DOHH2 (cell line): ENCODE results near the gene LMCD1.

Experiments used
- H3F3A ChIP-seq: fragments of 200-600 bp; sonication (generic), shearing (Covaris generic); 2 replicates; pipeline ENCODE4 v1.6.0; 2016; ENCODE audit warnings: antibody characterized with exemption, mild to moderate bottlenecking; ENCODE audit not compliant: control insufficient read depth, insufficient read depth
- H3K27ac ChIP-seq: fragments of 200-600 bp; sonication (generic); 2 replicates; pipeline ENCODE4 v1.5.1; 2014; ENCODE audit warnings: low read depth, mild to moderate bottlenecking, low read length, moderate library complexity
- H3K27me3 ChIP-seq: fragments of 200-600 bp; sonication (generic); 2 replicates; pipeline ENCODE4 v1.6.1; 2014; ENCODE audit warnings: mild to moderate bottlenecking, low read length, mixed read lengths; ENCODE audit not compliant: control insufficient read depth
- H3K36me3 ChIP-seq: fragments of 200-600 bp; sonication (generic); 2 replicates; pipeline ENCODE4 v1.6.1; 2014; ENCODE audit warnings: mild to moderate bottlenecking, low read length, moderate library complexity, mixed read lengths; ENCODE audit not compliant: control insufficient read depth
- H3K4me1 ChIP-seq: fragments of 200-600 bp; sonication (generic); 2 replicates; pipeline ENCODE4 v1.6.1; 2014; ENCODE audit warnings: mild to moderate bottlenecking, low read length, mixed read lengths; ENCODE audit not compliant: control insufficient read depth
- H3K4me2 ChIP-seq: fragments of 200-600 bp; sonication (generic); 2 replicates; pipeline ENCODE4 v1.6.0; 2014; ENCODE audit warnings: mild to moderate bottlenecking, low read length, moderate library complexity
- H3K4me3 ChIP-seq: fragments of 200-600 bp; sonication (generic); 2 replicates; pipeline ENCODE4 v1.5.1; 2014; ENCODE audit warnings: mild to moderate bottlenecking, low read length, mixed read lengths
- H3K79me2 ChIP-seq: fragments of 200-600 bp; sonication (generic); 2 replicates; pipeline ENCODE4 v1.6.1; 2014; ENCODE audit warnings: mild to moderate bottlenecking, low read length, mixed read lengths; ENCODE audit not compliant: control insufficient read depth
- H3K9me2 ChIP-seq: fragments of 200-600 bp; sonication (generic); replicated peaks from 2 replicates; pipeline ENCODE4 v1.6.1; 2014; ENCODE audit warnings: mild to moderate bottlenecking, low read length, mixed read lengths; ENCODE audit not compliant: control insufficient read depth
- H3K9me3 ChIP-seq: fragments of 200-600 bp; sonication (generic); 2 replicates; pipeline ENCODE4 v1.6.1; 2014; ENCODE audit warnings: antibody characterized with exemption, low read length, mixed read lengths; ENCODE audit not compliant: control insufficient read depth, insufficient read depth
- H4K20me1 ChIP-seq: fragments of 200-600 bp; sonication (generic); 2 replicates; pipeline ENCODE4 v1.6.0; 2014; ENCODE audit warnings: low read depth, mild to moderate bottlenecking, antibody characterized with exemption, low read length, moderate library complexity; ENCODE audit not compliant: control insufficient read depth, insufficient read depth
- CTCF ChIP-seq: fragments of 200-600 bp; sonication (generic); IDR thresholded peaks from one replicate; pipeline ENCODE4 v1.5.1; 2014; ENCODE audit warnings: antibody characterized with exemption, mild to moderate bottlenecking, low read depth, low read length; ENCODE audit not compliant: poor library complexity, severe bottlenecking
- EZH2phosphoT487 ChIP-seq: fragments of 200-600 bp; sonication (generic); IDR thresholded peaks from 2 replicates; pipeline ENCODE4 v1.6.1; 2017; ENCODE audit warnings: borderline replicate concordance, mild to moderate bottlenecking, antibody characterized with exemption, low read length, moderate library complexity, mixed read lengths

Gene LMCD1

GRCh38 chr3:8574670-8575322, 73.2 kb downstream of the LMCD1 start:
- H3K79me2 ChIP-seq: no peaks in the 10 kb centered on the region
- no peaks in the 10 kb centered on the region for H3K9me2 ChIP-seq
- no peak overlapping the region for H3K4me2 ChIP-seq
- H3K36me3 ChIP-seq: no peaks in the 10 kb centered on the region
- 0 out of 2 replicates have a peak, but pooled peaks cover 4% of the 10 kb centered on the region for H3K27me3 ChIP-seq
- no peaks in the 10 kb centered on the region for H3F3A ChIP-seq
- H3K4me3 ChIP-seq: no peak overlapping the region
- TF ChIP-seq CTCF (no peak), EZH2phosphoT487 (no peak)
- H3K27ac ChIP-seq: no peak overlapping the region
- H3K4me1 ChIP-seq: no peaks in the 10 kb centered on the region
- H4K20me1 ChIP-seq: no peaks in the 10 kb centered on the region
- H3K9me3 ChIP-seq: no peaks in the 10 kb centered on the region

- no peaks in the 10 kb centered on the region for H4K20me1 ChIP-seq
- H3K36me3 ChIP-seq: no peaks in the 10 kb centered on the region
- no peak overlapping the region for H3K4me2 ChIP-seq
- no peaks in the 10 kb centered on the region for H3K9me2 ChIP-seq
- no peak overlapping the region for H3K27ac ChIP-seq
- 0 out of 2 replicates have a peak, but pooled peaks cover 4% of the 10 kb centered on the region for H3K27me3 ChIP-seq
- H3K9me3 ChIP-seq: no peaks in the 10 kb centered on the region
- no peaks in the 10 kb centered on the region for H3K4me1 ChIP-seq
- H3F3A ChIP-seq: no peaks in the 10 kb centered on the region
- H3K4me3 ChIP-seq: no peak overlapping the region
- TF ChIP-seq CTCF (no peak), EZH2phosphoT487 (no peak)
- no peaks in the 10 kb centered on the region for H3K79me2 ChIP-seq
Observed at GRCh38 chr3:8575364-8576104, 73.9 kb downstream of the LMCD1 start.

GRCh38 chr3:8576436-8576835, 74.8 kb downstream of the LMCD1 start:
- Histone ChIP-seq H3K4me3 (no peak overlapping the region), H3K27me3 (0 out of 2 replicates have a peak, but pooled peaks cover 4% of the 10 kb centered on the region), H3K36me3 (no peaks in the 10 kb centered on the region), H3K4me2 (no peak overlapping the region), H3K27ac (no peak overlapping the region), H3F3A (no peaks in the 10 kb centered on the region), H3K79me2 (no peaks in the 10 kb centered on the region), H3K9me2 (no peaks in the 10 kb centered on the region), H3K9me3 (no peaks in the 10 kb centered on the region), H4K20me1 (no peaks in the 10 kb centered on the region), H3K4me1 (no peaks in the 10 kb centered on the region)
- TF ChIP-seq CTCF (no peak), EZH2phosphoT487 (no peak)
